BJ (cell line): Measurements from ENCODE around the gene KATNAL1. TPM values are rescaled to one million over a fixed set of nuclear protein-coding genes. Genes with fewer than 3 reads are reported as not detected.
"Not testable (repeated sequence)": the region's sequence is repeated elsewhere in the genome, so short reads cannot be mapped to it uniquely, and the experiment has no call there.

Experiments used
- CTCF ChIA-PET: fragments of 350-600 bp; formaldehyde crosslinking; extraction: SDS; loops from one replicate; lab custom pipeline; 2021; ENCODE audit warnings: antibody characterized with exemption, inconsistent platforms; lab: Yijun Ruan, JAX
- POLR2A ChIA-PET: fragments of 300-600 bp; sonication (Branson Sonifier 250); formaldehyde crosslinking; extraction: SDS; loops from one replicate; lab custom pipeline; 2021; ENCODE audit warnings: antibody characterized with exemption; lab: Charles Lee
- DNase-seq: peaks from one replicate; pipeline ENCODE4 v3.0.0-alpha.2; 2011; ENCODE audit warnings: low read depth
- H3K27me3 ChIP-seq: 2 replicates; pipeline ENCODE4 v1.6.0; 2011; ENCODE audit warnings: low read length; ENCODE audit not compliant: control insufficient read depth, insufficient read depth
- H3K36me3 ChIP-seq: 2 replicates; pipeline ENCODE4 v1.5.1; 2011; ENCODE audit warnings: low read length; ENCODE audit not compliant: control insufficient read depth, insufficient read depth
- H3K4me3 ChIP-seq: 2 replicates; pipeline ENCODE4 v1.5.1; 2011; ENCODE audit warnings: low read depth, mild to moderate bottlenecking, control low read depth, low read length
- CTCF ChIP-seq: IDR thresholded peaks from 2 replicates; pipeline ENCODE4 v1.5.1; 2011; ENCODE audit warnings: low read depth, mild to moderate bottlenecking, control low read depth, inconsistent platforms, low read length, moderate library complexity; ENCODE audit not compliant: insufficient read depth
- polyA plus RNA-seq: library from polyadenylated mRNA; depleted of rRNA; stranded (reverse); fragments of >200 nt; gene quantifications from 2 replicates; pipeline ENCODE4 v1.2.3, GENCODE V29; 2011

KATNAL1 gene
- polyA plus RNA-seq, 1 experiment, result 9.1 TPM

- TF ChIP-seq CTCF, result no peak
- POLR2A ChIA-PET, result no interaction called here
- Histone ChIP-seq H3K4me3 (no peak overlapping the region), H3K36me3 (no peaks in the 10 kb centered on the region; the same call in 1 of the 2 replicates), H3K27me3 (no peaks in the 10 kb centered on the region)
- no peak for DNase-seq
- CTCF ChIA-PET, result interaction anchor here (0.6 to 0.7 kb wide), 2 partner anchors 158 to 820 kb away, joined by 3 to 5 read pairs; no protein-coding TSS in a partner anchor
Measured at GRCh38 chr13:30290812-30291436, 16.4 kb downstream of the KATNAL1 start.

- DNase-seq, result no peak
Measured at GRCh38 chr13:30289533-30289932, 17.8 kb downstream of the KATNAL1 start.

GRCh38 chr13:30286059-30286458 is 21.3 kb downstream of the KATNAL1 start:
- DNase-seq, H3K27me3 ChIP-seq, H3K36me3 ChIP-seq, H3K4me3 ChIP-seq, POLR2A ChIA-PET: not testable (repeated sequence)
- CTCF ChIA-PET, result interaction anchor here (1.1 kb wide), 1 partner anchor 58 kb away, joined by 3 read pairs; no protein-coding TSS in a partner anchor

More at GRCh38 chr13:30289533-30289932, 17.8 kb downstream of the KATNAL1 start:
- TF ChIP-seq CTCF, result no peak
- ChIA-PET CTCF (no interaction called here), POLR2A (no interaction called here)
- Histone ChIP-seq H3K36me3 (no peaks in the 10 kb centered on the region), H3K4me3 (no peak overlapping the region), H3K27me3 (no peaks in the 10 kb centered on the region)

GRCh38 chr13:30276178-30276577 is 31.2 kb downstream of the KATNAL1 start:
- no peak for DNase-seq
- POLR2A ChIA-PET, result no interaction called here
- Histone ChIP-seq H3K4me3 (no peak overlapping the region), H3K27me3 (no peaks in the 10 kb centered on the region), H3K36me3 (peaks cover 3% of the 10 kb centered on the region)
- CTCF ChIA-PET, result no interaction called here
- no peak for TF ChIP-seq CTCF

- Histone ChIP-seq H3K36me3 (no peaks in the 10 kb centered on the region; the same call in 1 of the 2 replicates), H3K27me3 (no peaks in the 10 kb centered on the region), H3K4me3 (no peak overlapping the region)
- TF ChIP-seq CTCF, result no peak
- no peak for DNase-seq
- CTCF ChIA-PET, result interaction anchor here (1.2 kb wide), 1 partner anchor 19 kb away, joined by 3 read pairs; no protein-coding TSS in a partner anchor
- POLR2A ChIA-PET, result no interaction called here
Measured at GRCh38 chr13:30274083-30274482, 33.3 kb downstream of the KATNAL1 start.

- H3K27me3 ChIP-seq, DNase-seq, CTCF ChIA-PET, POLR2A ChIA-PET, H3K36me3 ChIP-seq, H3K4me3 ChIP-seq: not testable (repeated sequence)
Measured at GRCh38 chr13:30270035-30270434, 37.3 kb downstream of the KATNAL1 start.
